Measurements from ENCODE around the gene HSD17B8.

The HSD17B8 gene

DNA sequence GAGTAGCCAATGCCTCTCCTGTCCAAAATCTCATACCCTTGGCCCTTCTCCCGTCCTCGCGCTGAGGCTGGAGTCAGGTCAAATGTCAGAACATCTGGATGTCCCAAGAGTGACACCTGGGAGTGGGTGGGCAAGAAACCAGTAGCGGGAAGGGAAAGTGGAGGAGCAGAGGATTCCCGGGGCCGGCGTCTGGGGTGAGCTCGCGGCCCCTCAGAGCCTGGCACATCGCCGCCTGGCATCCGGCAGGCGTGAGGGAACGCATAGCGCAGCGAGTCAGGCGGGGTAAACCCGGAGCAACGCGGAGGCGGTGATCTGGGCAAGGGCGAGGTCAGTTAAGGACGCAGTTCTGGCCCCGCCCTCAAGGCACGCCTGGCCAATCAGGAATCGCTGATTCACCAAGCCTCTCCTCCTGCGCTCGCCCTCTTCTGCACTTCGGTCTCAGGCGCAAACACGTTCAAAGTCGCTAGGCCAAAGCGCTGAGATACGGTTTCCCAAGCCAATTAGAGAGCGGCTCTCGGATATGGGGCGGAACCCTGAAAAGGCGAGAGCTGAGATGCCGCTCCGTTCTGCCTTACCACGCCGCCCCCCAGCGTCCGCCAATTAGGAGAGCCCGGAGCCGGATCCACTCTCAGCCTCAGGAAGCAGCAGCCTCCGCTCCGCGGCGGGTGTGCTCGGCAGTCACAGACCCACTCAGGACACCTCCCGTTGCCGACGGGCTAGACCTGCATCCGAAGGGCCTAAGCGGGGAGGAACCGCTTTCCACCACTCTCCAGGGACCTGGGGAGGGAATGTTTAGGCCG is 44.7 kb downstream of the HSD17B8 start:
- DNase-seq: peak; percentile 97

- no peak for DNase-seq
Measured at GRCh38 chr6:33249732-33250630, 45.5 kb downstream of the HSD17B8 start.

- no peak for DNase-seq
Measured at GRCh38 chr6:33250731-33251130, 46.3 kb downstream of the HSD17B8 start.

DNA sequence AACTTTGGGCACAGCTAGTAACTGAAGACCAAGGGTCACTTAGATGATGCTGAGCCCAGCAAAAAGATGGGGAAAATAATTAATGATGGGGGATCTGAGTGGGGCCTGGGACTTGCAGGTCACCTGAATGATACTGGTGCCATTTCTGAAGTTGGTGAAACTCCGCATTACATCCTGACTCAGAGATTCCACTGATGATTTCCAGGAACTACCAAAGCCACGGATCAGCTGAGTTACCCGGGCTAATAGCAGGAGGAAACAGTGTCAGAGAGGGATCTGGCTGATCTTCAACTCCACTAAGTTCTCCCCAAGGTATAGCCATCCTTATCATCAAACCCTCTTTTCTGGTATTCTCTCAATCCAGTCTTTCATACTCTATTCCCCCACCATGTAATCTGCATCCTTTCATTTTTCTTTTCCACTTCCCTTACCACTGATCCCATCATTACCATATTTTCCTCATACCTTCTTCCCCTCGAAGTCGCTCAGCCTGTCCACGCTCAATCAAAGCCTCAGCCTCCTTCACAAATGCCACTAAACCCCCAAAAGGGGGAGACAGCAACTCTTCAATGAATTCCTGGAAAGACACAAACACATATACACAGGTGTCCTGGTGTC is 47.0 kb downstream of the HSD17B8 start:
- no peak for DNase-seq

GRCh38 chr6:33252759-33253158 is 48.3 kb downstream of the HSD17B8 start:
- DNase-seq: no peak

DNA sequence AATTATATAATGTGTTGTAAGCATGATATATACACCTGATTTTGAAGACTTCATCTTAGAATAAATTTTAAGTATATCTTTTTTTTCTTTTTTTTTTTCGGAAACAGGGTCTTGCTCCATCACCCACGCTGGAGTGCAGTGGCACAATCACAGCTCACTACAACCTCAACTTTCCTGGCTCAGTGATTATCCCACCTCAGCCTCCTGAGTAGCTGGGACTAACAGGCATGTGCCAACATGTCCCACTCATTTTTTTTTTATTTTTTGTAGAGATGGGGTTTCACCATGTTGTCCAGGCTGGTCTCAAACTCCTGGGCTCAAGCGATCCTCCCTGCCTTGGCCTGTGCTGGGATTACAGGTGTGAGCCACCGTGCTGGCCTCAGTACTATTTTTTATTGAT is 50.1 kb downstream of the HSD17B8 start:
- DNase-seq: no peak
